Neural progenitor cell (in vitro differentiated cells): ENCODE measurements around the gene CD2AP. TPM values are rescaled to one million over a fixed set of nuclear protein-coding genes. Genes with fewer than 3 reads are reported as not detected.

ENCODE experiments used
- DNase-seq: peaks from one replicate; pipeline ENCODE4 v3.0.0-alpha.2; 2016; ENCODE audit warnings: low spot score
- H2AFZ ChIP-seq: fragments of 200-600 bp; sonication (generic); replicated peaks from 2 replicates; pipeline ENCODE4 v1.6.1; 2016; ENCODE audit warnings: antibody characterized with exemption
- H3F3A ChIP-seq: fragments of 200-600 bp; sonication (generic); 2 replicates; pipeline ENCODE4 v1.6.1; 2016; ENCODE audit warnings: antibody characterized with exemption, low read depth
- H3K27ac ChIP-seq: fragments of 200-600 bp; sonication (generic); 2 replicates; pipeline ENCODE4 v1.5.1; 2016; ENCODE audit warnings: mild to moderate bottlenecking
- H3K27me3 ChIP-seq: fragments of 200-600 bp; sonication (generic); 2 replicates; pipeline ENCODE4 v1.6.1; 2016; ENCODE audit warnings: mild to moderate bottlenecking, moderate library complexity
- H3K36me3 ChIP-seq: fragments of 200-600 bp; sonication (generic); 2 replicates; pipeline ENCODE4 v1.5.1; 2016
- H3K4me1 ChIP-seq: fragments of 200-600 bp; sonication (generic); 2 replicates; pipeline ENCODE4 v1.6.1; 2016; ENCODE audit warnings: mixed run types
- H3K4me2 ChIP-seq: fragments of 200-600 bp; sonication (generic); 2 replicates; pipeline ENCODE4 v1.6.1; 2016
- H3K4me3 ChIP-seq: fragments of 200-600 bp; sonication (generic); 2 replicates; pipeline ENCODE4 v1.5.1; 2016
- H3K79me2 ChIP-seq: fragments of 200-600 bp; sonication (generic); 2 replicates; pipeline ENCODE4 v1.6.1; 2016; ENCODE audit warnings: low read depth
- H3K9ac ChIP-seq: fragments of 200-600 bp; sonication (generic); 2 replicates; pipeline ENCODE4 v1.6.1; 2016
- H3K9me3 ChIP-seq: fragments of 200-600 bp; sonication (generic); 2 replicates; pipeline ENCODE4 v1.5.1; 2016; ENCODE audit warnings: low read depth
- H4K20me1 ChIP-seq: fragments of 200-600 bp; sonication (generic); 2 replicates; pipeline ENCODE4 v1.6.1; 2016; ENCODE audit warnings: low read depth
- H3K27ac Mint-ChIP-seq: 3 replicates; pipeline ENCODE4 v1.8.0; 2021; ENCODE audit warnings: mixed read lengths
- H3K27me3 Mint-ChIP-seq: 2 replicates; pipeline ENCODE4 v1.8.0; 2022; ENCODE audit warnings: low read depth, mild to moderate bottlenecking, inconsistent platforms, moderate library complexity, mixed read lengths; ENCODE audit not compliant: insufficient read depth
- H3K36me3 Mint-ChIP-seq: 3 replicates; pipeline ENCODE4 v1.8.0; 2021; ENCODE audit warnings: mixed read lengths
- H3K4me1 Mint-ChIP-seq: 3 replicates; pipeline ENCODE4 v1.8.0; 2021; ENCODE audit warnings: mixed read lengths
- H3K4me3 Mint-ChIP-seq: 3 replicates; pipeline ENCODE4 v1.8.0; 2021; ENCODE audit warnings: mild to moderate bottlenecking, moderate library complexity, mixed read lengths
- H3K9me3 Mint-ChIP-seq: 3 replicates; pipeline ENCODE4 v1.8.0; 2020; ENCODE audit warnings: mixed read lengths
- EZH2 ChIP-seq: fragments of 200-600 bp; sonication (generic); IDR thresholded peaks from 2 replicates; pipeline ENCODE4 v1.6.1; 2017; ENCODE audit warnings: antibody characterized with exemption, mild to moderate bottlenecking, moderate library complexity
- EZH2phosphoT487 ChIP-seq: fragments of 200-600 bp; sonication (generic); IDR thresholded peaks from 2 replicates; pipeline ENCODE4 v1.6.1; 2017; ENCODE audit warnings: antibody characterized with exemption
- total RNA-seq: library from RNA; depleted of rRNA; stranded (reverse); fragments of >200 nt; gene quantifications from 2 replicates; pipeline ENCODE4 v1.2.3, GENCODE V29; 2015; ENCODE audit warnings: low replicate concordance
- TF ChIP-seq, protein P1 (sequence below): fragments of 200-600 bp; sonication (generic); IDR thresholded peaks from 2 replicates; pipeline ENCODE4 v1.5.1; 2017; ENCODE audit warnings: antibody characterized with exemption, mild to moderate bottlenecking

The CD2AP gene
- total RNA-seq, 1 donor from 2014 or later, result 55.3 TPM

DNA sequence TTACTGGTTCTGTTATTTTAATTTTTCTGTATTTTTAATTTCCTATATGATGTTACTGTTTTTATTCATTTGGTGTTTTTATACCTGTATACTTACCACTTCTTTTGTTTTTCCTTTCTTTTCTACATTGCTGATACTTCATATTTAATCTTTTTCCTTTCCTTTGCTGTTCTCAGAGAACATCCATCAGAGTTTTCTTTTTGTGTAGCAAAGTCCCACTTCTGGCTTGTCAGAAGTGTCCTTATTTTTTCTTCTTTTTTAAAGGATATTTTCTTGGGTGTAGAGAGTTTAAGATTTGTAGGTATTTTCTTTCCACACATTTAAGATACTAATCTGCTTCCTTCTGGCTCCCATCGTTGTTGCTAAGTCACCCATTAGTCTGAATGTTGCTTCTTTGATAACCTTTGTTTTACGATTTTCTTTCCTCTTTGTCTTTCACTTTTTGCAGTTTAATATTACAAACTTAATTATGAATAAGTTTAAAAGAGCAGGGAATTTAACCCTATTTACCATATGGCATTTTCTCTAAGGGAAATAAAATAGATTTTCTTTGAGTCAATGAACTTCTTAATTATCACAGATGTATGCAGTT is 18.5 kb downstream of the CD2AP start:
- H3K9me3 Mint-ChIP-seq, result peaks cover 61% of the 10 kb centered on the region
- Histone ChIP-seq H3K9ac (no peak overlapping the region), H2AFZ (no peak overlapping the region), H3K27me3 (no peaks in the 10 kb centered on the region), H3K36me3 (no peaks in the 10 kb centered on the region), H3K4me1 (peaks cover 26% of the 10 kb centered on the region), H3K79me2 (peaks cover 100% of the 10 kb centered on the region), H3K9me3 (no peaks in the 10 kb centered on the region), H3K27ac (no peak overlapping the region), H4K20me1 (peaks cover 22% of the 10 kb centered on the region), H3F3A (peaks cover 3% of the 10 kb centered on the region), H3K4me2 (no peak overlapping the region), H3K4me3 (no peak overlapping the region)
- TF ChIP-seq, protein P1, sequence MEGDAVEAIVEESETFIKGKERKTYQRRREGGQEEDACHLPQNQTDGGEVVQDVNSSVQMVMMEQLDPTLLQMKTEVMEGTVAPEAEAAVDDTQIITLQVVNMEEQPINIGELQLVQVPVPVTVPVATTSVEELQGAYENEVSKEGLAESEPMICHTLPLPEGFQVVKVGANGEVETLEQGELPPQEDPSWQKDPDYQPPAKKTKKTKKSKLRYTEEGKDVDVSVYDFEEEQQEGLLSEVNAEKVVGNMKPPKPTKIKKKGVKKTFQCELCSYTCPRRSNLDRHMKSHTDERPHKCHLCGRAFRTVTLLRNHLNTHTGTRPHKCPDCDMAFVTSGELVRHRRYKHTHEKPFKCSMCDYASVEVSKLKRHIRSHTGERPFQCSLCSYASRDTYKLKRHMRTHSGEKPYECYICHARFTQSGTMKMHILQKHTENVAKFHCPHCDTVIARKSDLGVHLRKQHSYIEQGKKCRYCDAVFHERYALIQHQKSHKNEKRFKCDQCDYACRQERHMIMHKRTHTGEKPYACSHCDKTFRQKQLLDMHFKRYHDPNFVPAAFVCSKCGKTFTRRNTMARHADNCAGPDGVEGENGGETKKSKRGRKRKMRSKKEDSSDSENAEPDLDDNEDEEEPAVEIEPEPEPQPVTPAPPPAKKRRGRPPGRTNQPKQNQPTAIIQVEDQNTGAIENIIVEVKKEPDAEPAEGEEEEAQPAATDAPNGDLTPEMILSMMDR, result no peak
- TF ChIP-seq EZH2phosphoT487 (no peak), EZH2 (no peak)
- no peaks in the 10 kb centered on the region for H3K27me3 Mint-ChIP-seq
- H3K36me3 Mint-ChIP-seq, result peaks cover 15% of the 10 kb centered on the region
- no peak overlapping the region for H3K4me3 Mint-ChIP-seq
- DNase-seq, result no peak
- H3K4me1 Mint-ChIP-seq, result no peaks in the 10 kb centered on the region
- H3K27ac Mint-ChIP-seq, result no peak overlapping the region

DNA sequence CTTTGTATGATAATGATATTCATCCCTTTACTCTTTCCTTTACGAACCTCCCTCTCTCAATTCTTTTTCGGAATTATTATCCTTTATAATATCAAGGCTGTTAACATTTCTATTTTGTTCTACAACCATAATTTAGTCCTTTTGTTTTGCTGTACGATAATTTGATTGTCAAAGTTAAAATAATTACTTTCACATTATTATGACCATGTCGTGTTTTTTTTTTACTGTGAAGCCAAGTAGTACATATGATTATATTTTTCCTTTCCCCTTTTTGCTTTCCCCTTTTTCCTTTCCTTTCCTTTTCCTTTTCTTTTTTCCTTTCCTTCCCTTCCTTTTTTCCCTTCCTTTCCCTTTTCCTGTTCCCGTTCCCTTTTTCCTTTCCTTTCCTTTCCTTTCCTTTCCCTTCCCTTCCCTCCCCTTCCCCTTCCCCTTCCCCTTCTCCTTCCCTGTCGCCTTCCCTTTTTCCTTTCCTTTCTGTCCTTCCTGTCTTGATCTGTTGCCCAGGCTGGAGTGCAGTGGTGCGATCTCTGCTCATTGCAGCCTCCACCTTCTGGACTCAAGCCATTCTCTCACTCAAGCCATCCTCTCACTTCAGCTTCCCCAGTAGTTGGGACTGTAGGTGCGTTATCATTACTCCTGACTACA is 19.5 kb downstream of the CD2AP start:
- Mint-ChIP-seq H3K9me3 (peaks cover 68% of the 10 kb centered on the region), H3K36me3 (peaks cover 20% of the 10 kb centered on the region), H3K4me3 (no peak overlapping the region), H3K27ac (no peak overlapping the region), H3K4me1 (no peaks in the 10 kb centered on the region), H3K27me3 (no peaks in the 10 kb centered on the region)
- H3F3A ChIP-seq, result peaks cover 3% of the 10 kb centered on the region
- H3K27me3 ChIP-seq, result no peaks in the 10 kb centered on the region
- peaks cover 26% of the 10 kb centered on the region for H3K4me1 ChIP-seq
- peaks cover 21% of the 10 kb centered on the region for H4K20me1 ChIP-seq
- no peak overlapping the region for H3K4me2 ChIP-seq
- no peak overlapping the region for H2AFZ ChIP-seq
- H3K9ac ChIP-seq, result no peak overlapping the region
- no peak overlapping the region for H3K4me3 ChIP-seq
- no peak overlapping the region for H3K27ac ChIP-seq
- DNase-seq, result no peak
- TF ChIP-seq EZH2 (no peak), EZH2phosphoT487 (no peak)
- TF ChIP-seq, protein P1, result no peak
- peaks cover 100% of the 10 kb centered on the region for H3K79me2 ChIP-seq
- H3K9me3 ChIP-seq, result no peaks in the 10 kb centered on the region
- H3K36me3 ChIP-seq, result no peaks in the 10 kb centered on the region

DNA sequence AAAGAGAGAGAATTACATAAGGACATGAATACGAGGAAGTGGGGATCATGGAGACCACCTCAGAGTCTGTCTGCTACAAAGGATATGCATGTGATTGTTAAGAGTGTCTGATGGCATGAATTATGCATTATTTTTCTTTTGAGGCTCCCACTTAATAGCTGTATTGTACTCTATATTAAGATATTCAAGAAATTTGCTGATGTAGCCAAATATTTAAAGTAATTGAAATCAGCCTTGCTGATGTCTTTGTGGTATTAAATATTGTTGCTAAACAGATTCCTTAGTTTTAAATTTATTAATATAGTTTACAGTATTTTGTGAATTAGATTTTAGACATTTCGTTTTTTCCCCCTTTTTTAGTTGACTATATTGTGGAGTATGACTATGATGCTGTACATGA is 25.3 kb downstream of the CD2AP start:
- Histone ChIP-seq H3K79me2 (peaks cover 82% of the 10 kb centered on the region), H3K4me2 (no peak overlapping the region), H3K27ac (no peak overlapping the region), H3K4me3 (no peak overlapping the region), H3F3A (no peaks in the 10 kb centered on the region), H2AFZ (no peak overlapping the region), H3K27me3 (no peaks in the 10 kb centered on the region), H3K9me3 (no peaks in the 10 kb centered on the region), H4K20me1 (peaks cover 6% of the 10 kb centered on the region), H3K36me3 (peaks cover 10% of the 10 kb centered on the region), H3K4me1 (peaks cover 4% of the 10 kb centered on the region), H3K9ac (no peak overlapping the region)
- Mint-ChIP-seq H3K4me3 (no peak overlapping the region), H3K27me3 (peaks cover 8% of the 10 kb centered on the region), H3K9me3 (peaks cover 54% of the 10 kb centered on the region), H3K27ac (no peak overlapping the region), H3K4me1 (no peaks in the 10 kb centered on the region), H3K36me3 (peaks cover 30% of the 10 kb centered on the region)
- DNase-seq, result no peak
- TF ChIP-seq, protein P1, result no peak
- TF ChIP-seq EZH2 (no peak), EZH2phosphoT487 (no peak)
